ENCODE data around the gene RBP7.

The RBP7 gene

GRCh38 chr1:10048601-10049000, 51.6 kb downstream of the RBP7 start:
- TF ChIP-seq CTCF (IDR thresholded peaks at IDR 0.05; ENCODE audit: control insufficient read depth, insufficient read depth, low read depth, low read length, missing control alignments): no peak
- no peak for DNase-seq (ENCODE audit: low read depth)
- no peak overlapping the region for H3K4me3 ChIP-seq (ENCODE audit: control insufficient read depth, low read depth, low read length)

DNA sequence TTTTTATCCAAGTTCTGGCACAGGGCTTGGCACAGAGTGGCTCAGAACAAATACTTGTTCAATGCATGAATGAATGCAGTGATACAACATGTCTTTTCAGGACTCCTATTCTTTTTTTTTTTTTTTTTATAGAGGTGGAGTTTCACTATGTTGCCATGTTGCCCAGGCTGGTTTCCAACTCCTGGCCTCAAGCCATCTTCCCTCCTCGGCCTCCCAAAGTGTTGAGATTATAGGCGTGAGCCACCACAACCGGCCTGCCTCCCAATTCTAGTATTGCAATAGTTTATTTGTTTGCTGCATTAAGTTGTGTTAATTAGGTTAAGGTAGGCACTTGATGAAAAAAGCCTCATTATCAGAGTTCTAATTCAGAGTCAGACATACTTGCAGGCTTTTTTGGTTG, 53.6 kb downstream of the RBP7 start:
- DNase-seq (ENCODE audit: low read depth): no peak
- TF ChIP-seq CTCF (IDR thresholded peaks at IDR 0.05; ENCODE audit: control insufficient read depth, insufficient read depth, low read depth, low read length, missing control alignments): no peak
- no peak overlapping the region for H3K4me3 ChIP-seq (ENCODE audit: control insufficient read depth, low read depth, low read length)

DNA sequence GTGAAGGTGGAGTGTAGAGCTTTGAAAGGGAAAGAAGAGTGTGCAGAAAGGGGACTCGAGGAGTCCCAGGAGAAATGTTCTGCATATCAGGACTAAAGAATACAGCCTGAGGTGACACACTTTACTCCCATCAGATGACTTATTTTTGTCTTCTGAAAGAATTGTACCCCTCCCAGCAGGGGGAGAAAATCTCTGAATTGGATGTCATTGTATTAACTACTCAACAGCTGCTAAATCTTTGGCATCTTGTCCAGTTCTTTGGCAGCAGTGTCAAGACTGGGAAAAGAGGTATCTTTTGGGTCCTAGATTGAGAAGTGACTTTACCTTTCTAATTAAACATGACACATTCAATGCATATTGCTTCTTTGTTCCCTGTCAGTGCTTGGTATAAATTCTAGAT, 54.6 kb downstream of the RBP7 start:
- no peak for TF ChIP-seq CTCF (IDR thresholded peaks at IDR 0.05; ENCODE audit: control insufficient read depth, insufficient read depth, low read depth, low read length, missing control alignments)
- DNase-seq (ENCODE audit: low read depth): no peak
- no peak overlapping the region for H3K4me3 ChIP-seq (ENCODE audit: control insufficient read depth, low read depth, low read length)

DNA sequence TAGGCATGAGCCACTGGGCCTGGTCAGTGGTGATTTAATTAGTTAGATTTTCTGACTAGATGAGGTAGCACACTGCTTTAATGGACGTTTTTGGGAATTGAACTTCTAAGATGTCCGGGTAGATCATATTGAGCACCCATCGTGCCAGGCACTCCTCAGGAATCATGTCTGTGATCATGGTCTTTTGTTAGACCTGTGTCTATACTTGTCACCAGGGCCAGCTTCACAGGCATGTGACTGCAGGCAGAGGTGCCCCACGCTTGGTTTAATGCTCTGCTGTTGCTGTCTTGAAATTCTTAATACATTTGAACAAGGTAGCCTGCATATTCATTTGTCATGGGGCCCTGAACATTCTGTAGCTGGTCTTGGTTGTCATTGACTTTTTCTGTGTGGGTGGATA, 55.3 kb downstream of the RBP7 start:
- TF ChIP-seq CTCF (IDR thresholded peaks at IDR 0.05; ENCODE audit: control insufficient read depth, insufficient read depth, low read depth, low read length, missing control alignments): no peak
- DNase-seq (ENCODE audit: low read depth): no peak
- no peak overlapping the region for H3K4me3 ChIP-seq (ENCODE audit: control insufficient read depth, low read depth, low read length)

DNA sequence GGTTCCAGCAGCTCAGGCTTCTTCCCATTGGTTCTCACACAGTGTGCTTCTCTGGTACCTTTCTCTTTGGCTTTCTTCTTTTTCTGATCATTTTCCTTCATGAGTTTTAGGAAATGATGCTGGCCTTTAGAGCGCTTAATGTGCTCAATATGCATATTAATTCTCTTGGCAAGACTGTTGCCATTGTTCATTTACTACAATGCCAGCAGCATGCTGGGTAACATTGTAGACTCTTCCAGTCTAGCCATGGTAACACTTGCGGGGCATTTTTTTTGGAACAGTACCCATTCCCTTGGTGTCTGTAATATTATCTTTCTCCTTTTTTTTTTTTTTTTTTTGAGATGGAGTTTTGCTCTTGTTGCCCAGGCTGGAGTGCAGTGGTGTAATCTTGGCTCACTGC, 57.4 kb downstream of the RBP7 start:
- no peak for DNase-seq (ENCODE audit: low read depth)

DNA sequence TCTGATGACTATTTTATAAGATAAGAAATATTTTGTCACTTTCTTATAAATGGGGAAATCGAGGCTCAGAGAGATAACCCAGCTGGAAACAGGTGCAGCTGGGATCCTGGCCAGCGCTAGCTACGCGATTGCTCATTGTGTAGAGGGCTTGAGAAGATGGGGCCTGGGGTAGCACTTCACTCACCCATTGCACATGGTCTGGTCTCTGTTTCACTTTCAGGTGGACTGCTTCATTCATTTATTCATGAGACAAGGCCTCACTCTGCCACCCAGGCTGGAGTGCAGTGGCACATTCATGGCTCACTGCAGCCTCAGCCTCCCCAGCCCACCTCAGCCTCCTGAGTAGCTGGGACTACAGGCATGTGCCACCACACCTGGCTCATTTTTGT, 59.6 kb downstream of the RBP7 start:
- no peak for TF ChIP-seq CTCF (IDR thresholded peaks at IDR 0.05; ENCODE audit: control insufficient read depth, insufficient read depth, low read depth, low read length, missing control alignments)

More for the DNA sequence above, 57.4 kb downstream of the RBP7 start:
- H3K4me3 ChIP-seq (ENCODE audit: control insufficient read depth, low read depth, low read length): no peak overlapping the region
- TF ChIP-seq CTCF (IDR thresholded peaks at IDR 0.05; ENCODE audit: control insufficient read depth, insufficient read depth, low read depth, low read length, missing control alignments): no peak

GRCh38 chr1:10057343-10057742, 60.3 kb downstream of the RBP7 start:
- no peak for TF ChIP-seq CTCF (IDR thresholded peaks at IDR 0.05; ENCODE audit: control insufficient read depth, insufficient read depth, low read depth, low read length, missing control alignments)
- no peak overlapping the region for H3K4me3 ChIP-seq (ENCODE audit: control insufficient read depth, low read depth, low read length)
- no peak for DNase-seq (ENCODE audit: low read depth)

More for the DNA sequence above, 59.6 kb downstream of the RBP7 start:
- no peak overlapping the region for H3K4me3 ChIP-seq (ENCODE audit: control insufficient read depth, low read depth, low read length)
- no peak for DNase-seq (ENCODE audit: low read depth)

Measured in AG09309 (cell line).